ENCODE results near the gene ITGA7.

DNA sequence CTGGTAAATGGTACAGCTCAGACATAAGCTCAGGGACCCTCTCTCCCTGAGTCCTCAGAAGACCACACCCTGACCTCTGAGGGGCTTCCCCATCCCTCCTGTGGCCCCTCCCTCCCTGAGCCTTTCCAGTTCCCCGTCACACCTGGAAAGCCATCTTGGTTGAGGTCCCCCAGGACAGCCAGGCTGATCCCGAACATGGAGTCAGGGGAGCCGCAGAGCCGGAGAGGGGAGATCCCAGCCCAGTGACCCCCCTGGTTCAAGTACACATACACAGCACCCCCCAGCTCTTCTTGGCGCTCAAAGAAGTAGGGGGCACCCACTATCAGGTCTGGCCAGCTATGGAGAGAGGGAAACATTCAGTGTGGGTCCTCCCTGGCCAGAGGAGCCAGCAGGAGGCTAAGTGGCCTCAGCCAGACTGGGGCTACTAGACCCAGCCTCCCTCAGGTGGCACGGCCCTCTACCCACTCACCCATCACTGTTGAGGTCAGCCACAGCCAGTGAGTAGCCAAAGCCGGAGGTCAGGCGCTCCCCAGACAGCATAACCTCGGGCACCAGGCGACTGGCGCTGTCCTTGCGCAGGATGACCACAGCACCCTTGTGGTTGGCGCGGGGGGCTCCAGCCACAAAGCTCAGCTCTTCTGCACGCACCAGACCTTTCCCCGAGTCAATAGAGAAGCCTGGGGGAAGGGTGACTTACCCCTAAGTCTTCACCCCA lies 9.3 kb downstream of the ITGA7 start:
- TF ChIP-seq, protein P1, sequence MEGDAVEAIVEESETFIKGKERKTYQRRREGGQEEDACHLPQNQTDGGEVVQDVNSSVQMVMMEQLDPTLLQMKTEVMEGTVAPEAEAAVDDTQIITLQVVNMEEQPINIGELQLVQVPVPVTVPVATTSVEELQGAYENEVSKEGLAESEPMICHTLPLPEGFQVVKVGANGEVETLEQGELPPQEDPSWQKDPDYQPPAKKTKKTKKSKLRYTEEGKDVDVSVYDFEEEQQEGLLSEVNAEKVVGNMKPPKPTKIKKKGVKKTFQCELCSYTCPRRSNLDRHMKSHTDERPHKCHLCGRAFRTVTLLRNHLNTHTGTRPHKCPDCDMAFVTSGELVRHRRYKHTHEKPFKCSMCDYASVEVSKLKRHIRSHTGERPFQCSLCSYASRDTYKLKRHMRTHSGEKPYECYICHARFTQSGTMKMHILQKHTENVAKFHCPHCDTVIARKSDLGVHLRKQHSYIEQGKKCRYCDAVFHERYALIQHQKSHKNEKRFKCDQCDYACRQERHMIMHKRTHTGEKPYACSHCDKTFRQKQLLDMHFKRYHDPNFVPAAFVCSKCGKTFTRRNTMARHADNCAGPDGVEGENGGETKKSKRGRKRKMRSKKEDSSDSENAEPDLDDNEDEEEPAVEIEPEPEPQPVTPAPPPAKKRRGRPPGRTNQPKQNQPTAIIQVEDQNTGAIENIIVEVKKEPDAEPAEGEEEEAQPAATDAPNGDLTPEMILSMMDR (conservative IDR thresholded peaks at IDR 0.05): no peak
- TF ChIP-seq ZFX (IDR thresholded peaks at IDR 0.05): no peak
